ENCODE measurements around the gene SPACA7.

Gene SPACA7

DNA sequence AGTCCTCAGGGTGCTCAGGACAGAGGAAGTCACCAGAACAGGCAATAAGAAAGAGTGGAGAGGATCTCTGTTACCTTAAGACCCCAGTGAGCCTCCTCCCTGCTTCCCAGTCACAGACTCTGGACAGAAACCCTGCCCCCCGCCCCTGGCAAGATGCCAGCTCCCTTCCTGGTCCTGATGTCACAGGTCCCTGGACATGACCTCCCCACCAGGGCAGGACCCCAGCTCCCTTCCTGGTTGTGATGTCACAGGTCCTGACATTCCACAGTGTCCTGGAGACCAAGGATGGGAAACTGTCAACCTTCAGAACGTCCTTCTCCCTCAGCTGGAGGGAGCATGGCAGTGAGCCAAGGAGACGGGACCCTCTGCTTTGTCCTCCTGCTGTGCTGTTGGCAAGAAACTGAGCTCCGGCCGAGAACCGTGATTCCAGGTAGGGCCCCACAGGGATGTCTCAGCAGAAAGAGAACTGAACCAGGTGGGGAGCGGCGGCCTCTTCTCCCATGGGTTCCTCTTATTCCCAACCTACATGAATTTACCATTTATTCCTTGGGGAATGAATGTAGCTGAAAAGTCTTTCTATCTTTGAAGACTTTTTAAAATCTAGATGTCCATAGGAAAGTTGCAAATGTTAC is at the start of gene SPACA7:
Gene SPACA7, plus strand, starts transcription at position 306 of the 632 bp plus-strand sequence. Its CDS starts 31 bp downstream, at position 337.
- DNase-seq (ENCODE audit: low read depth, low spot score): no peak

- no peak for DNase-seq (ENCODE audit: low read depth, low spot score)
These were observed 49.3 kb upstream of the SPACA7 start for GRCh38 chr13:112326821-112327370.

- DNase-seq (ENCODE audit: low read depth, low spot score): no peak
These were observed 47.2 kb upstream of the SPACA7 start for GRCh38 chr13:112328936-112329335.

DNA sequence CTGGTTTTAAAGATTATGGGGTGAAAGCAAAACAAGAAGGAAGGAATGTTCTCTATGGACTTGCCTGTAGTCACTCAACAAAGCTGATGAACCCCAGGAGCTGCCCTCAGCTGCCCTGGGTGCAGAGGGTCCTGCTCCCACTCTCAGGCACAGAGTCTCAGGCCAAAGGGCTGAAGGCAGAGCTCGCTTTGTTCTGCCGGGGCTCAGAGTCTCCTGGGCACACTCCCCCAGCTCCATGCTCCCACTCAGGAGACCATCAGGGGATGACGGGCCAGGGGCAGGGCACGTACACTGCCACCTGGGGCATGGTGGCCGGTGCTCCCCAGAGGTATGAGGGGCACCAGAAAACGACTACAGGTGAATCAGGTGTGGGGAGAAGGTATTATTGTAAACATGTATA is 46.8 kb upstream of the SPACA7 start:
- no peak for DNase-seq (ENCODE audit: low read depth, low spot score)

GRCh38 chr13:112330066-112330465 is 46.1 kb upstream of the SPACA7 start:
- DNase-seq (ENCODE audit: low read depth, low spot score): no peak

GRCh38 chr13:112330479-112331381 is 45.4 kb upstream of the SPACA7 start:
- no peak for DNase-seq (ENCODE audit: low read depth, low spot score)

DNA sequence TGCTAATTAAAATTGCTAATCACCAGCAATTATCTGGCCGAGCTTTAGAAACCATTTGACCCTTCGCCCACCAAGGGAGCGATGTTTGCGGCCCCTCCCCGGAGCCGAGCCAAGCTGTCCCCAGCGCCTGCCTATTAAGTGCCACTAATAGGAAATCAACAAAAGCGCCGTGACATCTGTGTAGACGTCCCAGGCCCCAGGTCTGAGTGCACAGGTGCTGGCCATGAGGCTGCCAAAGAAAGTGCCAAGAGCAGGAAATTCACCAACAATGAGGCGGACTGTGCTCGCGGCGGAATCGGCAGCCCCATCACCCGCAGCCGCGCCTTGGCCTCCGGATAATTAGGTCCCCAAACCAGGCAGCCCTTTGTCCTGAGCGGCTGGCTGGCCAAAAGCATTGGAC is 44.5 kb upstream of the SPACA7 start:
- DNase-seq (ENCODE audit: low read depth, low spot score): no peak

- DNase-seq (ENCODE audit: low read depth, low spot score): no peak
These were observed 43.4 kb upstream of the SPACA7 start for GRCh38 chr13:112332727-112333126.

DNA sequence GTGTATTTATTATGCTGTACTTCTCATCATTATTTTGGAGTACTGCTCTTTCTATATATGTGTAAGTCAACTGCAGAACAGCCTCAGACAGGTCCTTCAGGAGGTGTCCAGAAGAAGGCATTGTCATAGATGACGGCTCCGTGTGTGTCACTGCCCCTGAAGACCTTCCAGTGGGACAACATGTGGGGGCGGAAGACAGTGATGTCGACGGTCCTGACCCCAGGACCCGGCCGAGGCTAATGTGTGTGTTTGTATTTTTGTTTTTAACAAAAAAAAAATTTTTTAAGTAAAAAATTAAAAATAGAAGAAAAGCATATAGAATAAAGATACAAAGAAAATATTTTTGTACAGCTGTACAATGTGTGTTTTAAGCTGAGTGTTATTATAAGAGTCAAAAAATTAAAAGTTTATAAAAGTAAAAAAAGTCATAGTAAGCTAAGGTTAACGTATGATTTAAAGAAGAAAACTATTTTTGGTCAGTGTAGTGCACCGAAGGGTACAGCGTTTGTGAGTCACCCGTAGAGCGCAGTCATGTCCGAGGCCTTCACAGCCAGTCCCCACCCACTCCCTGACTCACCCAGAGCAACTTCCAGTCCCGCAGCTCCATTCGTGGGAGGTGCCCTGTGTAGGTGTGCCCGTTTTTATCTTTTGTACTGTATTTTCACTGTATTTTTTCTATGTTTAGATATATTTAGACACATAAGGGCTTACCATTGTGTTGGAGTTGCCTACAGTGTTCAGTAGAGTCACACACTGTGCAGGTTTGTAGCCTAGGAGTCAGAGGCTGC is 42.2 kb upstream of the SPACA7 start:
- no peak for DNase-seq (ENCODE audit: low read depth, low spot score)

DNA sequence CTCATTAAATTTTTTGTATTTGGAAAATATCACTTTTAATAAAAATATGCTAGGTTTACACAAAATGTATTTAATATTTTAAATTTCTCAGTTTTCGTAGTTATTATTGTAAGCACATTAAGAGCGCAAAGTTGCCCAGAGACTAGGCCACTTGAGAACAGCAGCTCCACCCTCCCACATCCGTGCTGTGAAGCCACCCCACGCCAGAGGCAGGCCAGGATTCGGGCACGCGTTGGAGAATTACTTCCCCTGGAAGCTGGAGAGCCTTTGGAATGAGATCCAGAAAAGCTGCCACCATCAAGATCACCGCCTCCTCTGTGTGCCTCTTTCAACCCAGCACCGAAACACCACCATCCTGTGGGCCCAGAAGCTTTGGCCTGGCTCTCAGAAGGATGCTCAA is 41.0 kb upstream of the SPACA7 start:
- no peak for DNase-seq (ENCODE audit: low read depth, low spot score)

GRCh38 chr13:112341446-112341845 is 34.7 kb upstream of the SPACA7 start:
- no peak for DNase-seq (ENCODE audit: low read depth, low spot score)

- no peak for DNase-seq (ENCODE audit: low read depth, low spot score)
These were observed 34.0 kb upstream of the SPACA7 start for GRCh38 chr13:112341976-112342735.

DNA sequence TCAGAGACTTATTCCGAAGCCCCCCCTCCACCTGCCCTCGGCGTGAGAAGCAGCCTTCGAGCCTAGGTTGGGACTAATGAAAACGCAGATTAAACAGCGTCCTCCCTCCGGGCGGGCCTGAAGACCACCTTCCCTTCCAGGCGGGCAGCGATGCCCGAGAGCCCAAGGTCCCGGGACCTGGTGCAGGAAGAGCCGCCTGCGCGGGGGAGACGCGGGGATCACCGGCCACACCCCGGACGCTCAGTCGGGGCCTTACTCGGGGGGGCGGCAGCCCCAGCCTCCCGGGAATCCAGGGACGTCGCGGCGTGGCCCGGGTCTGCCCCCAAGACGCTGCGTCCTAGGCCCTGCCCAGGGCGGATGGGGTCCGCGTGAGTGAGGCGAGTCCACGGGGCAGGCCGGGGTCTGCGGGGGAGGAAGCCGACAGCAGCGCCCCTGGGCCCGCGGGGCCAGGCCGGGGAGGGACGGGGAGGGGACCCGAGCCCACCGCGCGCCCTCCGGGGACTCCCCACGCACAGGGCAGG is 33.3 kb upstream of the SPACA7 start:
- DNase-seq (ENCODE audit: low read depth, low spot score): no peak

DNA sequence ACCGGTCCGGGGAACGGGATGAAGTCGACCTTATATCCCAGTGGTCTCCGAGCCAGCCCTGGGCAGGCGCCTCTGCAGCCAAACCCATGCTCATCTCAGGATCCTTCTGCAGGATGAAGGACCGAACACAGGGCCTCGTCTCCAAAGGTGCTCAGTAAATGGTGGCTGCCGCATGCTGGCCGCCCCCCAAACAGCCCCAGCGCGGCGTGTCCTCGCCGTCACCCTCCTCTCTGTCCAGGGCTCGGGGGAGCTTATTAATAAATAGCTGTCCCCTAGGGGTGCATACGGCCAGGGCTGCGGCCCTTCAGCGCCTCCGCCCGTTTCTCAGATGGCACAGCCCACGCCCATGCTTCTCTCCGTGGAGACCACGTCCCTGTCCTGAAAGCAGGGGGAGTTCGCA is 32.6 kb upstream of the SPACA7 start:
- DNase-seq (ENCODE audit: low read depth, low spot score): no peak

DNA sequence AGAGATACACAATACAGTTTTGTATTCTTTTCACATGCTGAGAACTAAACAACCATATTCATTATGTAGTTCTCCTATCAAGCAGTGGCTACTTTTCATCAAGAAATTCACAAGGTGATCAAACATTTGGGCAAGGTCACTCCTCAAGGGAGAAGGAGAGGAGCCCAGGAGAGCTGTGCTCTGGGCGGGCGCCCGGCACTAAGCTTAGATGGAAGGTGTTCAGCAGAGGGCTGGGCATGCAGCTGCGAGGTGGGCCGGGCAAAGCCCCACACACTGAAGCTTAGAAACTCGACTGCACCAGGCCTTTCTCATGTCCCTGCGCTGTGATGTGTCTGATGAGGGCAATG is 30.4 kb upstream of the SPACA7 start:
- DNase-seq (ENCODE audit: low read depth, low spot score): no peak

- no peak for DNase-seq (ENCODE audit: low read depth, low spot score)
These were observed 29.8 kb upstream of the SPACA7 start for GRCh38 chr13:112346173-112346898.

- DNase-seq (ENCODE audit: low read depth, low spot score): no peak
These were observed 29.3 kb upstream of the SPACA7 start for GRCh38 chr13:112346899-112347229.

DNA sequence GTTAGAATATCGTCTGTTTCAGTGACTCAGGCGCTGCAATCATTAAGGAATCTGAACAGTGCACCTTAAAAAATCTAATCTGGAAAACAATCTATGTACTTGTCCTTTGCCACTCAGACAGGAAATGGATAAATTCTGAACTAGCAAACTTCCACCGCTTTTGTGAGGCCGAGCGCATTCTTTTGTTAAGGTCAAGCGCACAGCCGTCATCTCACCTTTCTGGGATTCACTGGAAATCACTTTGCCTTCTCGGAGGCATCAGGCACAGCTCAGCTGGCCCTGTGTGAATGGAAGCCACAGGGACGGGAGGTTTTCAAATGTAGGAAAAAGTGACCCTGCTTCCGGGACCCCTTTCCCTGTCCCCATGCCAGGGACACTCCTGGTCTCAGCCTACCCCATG is 28.2 kb upstream of the SPACA7 start:
- no peak for DNase-seq (ENCODE audit: low read depth, low spot score)

DNA sequence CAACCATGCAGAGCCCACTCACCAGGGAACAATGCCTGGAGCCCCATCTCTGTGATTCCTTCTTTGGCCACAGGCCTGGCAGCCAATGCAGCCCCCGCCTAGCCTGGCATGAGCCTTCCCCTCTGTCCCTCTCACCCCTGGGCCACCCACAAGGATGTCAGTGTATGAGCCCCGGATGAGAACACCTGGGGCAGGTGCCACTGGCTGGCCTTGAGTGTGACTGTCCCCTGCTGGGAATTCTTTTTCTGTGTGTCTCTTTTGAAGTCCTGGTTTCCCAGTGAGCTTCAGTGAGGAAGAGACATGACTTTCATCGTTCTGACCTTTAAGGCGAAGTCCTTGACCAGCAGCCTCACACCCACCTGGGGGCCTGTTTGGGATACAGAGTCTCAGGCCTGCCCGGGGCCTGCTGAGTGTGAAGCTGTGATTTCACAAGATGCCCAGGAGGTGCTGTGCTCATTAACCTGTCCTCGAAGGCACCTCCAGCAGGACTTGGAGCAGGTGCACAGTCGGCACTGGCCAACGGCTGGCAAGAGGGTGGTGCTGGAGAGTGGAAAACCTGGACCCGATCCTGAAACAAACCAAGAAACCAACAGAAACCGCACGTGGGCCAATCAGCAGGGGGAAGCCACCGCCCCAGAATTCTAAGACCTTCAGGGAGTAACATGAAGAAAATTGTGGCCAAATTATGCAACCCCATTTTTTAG is 27.4 kb upstream of the SPACA7 start:
- no peak for DNase-seq (ENCODE audit: low read depth, low spot score)

DNA sequence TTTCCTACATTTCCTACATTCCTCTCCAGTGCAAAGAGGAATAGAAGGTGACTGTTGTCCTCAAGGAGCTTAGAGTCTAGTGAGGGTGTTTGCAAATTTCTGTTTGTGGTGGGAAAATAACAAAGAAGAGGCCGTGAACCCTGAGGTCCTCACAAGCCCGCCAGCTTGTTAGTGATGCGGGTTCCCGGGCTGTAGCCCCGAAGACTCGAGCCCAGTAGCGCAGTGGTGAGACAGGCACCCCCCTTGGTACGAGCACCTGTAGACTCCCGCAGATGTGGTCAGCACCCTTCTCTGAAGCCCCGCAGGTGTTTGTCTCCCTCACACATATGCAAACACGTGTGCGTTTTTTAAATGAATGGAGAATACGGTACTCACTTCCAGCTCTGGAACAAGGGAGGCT is 26.5 kb upstream of the SPACA7 start:
- DNase-seq (ENCODE audit: low read depth, low spot score): no peak

Measured in iPS DF 19.7 (cell line).